ENCODE results near the gene TSPYL1.
"Not testable (repeated sequence)": the region's sequence is repeated elsewhere in the genome, so short reads cannot be mapped to it uniquely, and the experiment has no call there.

TSPYL1 gene

GRCh38 chr6:116279232-116280160 lies at the start of gene TSPYL1:
Gene TSPYL1 (minus strand): TSS chr6:116279930. CDS start chr6:116279830, 100 bp downstream.
- peak within 1 kb of the TSS; percentile 85 for H3K9ac ChIP-seq (ENCODE audit: low read depth, low read length)
- H3K9me3 ChIP-seq (ENCODE audit: insufficient read depth, low read depth, low read length), result no peaks in the 10 kb centered on the region
- H3K36me3 ChIP-seq (ENCODE audit: insufficient read depth, low read depth, low read length), result peaks cover 10% of the 10 kb centered on the region; the same call in 1 of the 2 replicates
- H3K27me3 ChIP-seq (ENCODE audit: insufficient read depth, low read length), result no peaks in the 10 kb centered on the region
- H3K27ac ChIP-seq (ENCODE audit: low read length), result peak within 1 kb of the TSS; percentile 74
- peak within 1 kb of the TSS; percentile 75 for H3K4me3 ChIP-seq (ENCODE audit: low read length)
- H3K4me1 ChIP-seq (ENCODE audit: insufficient read depth, low read length), result peaks cover 11% of the 10 kb centered on the region; the same call in 1 of the 2 replicates

DNA sequence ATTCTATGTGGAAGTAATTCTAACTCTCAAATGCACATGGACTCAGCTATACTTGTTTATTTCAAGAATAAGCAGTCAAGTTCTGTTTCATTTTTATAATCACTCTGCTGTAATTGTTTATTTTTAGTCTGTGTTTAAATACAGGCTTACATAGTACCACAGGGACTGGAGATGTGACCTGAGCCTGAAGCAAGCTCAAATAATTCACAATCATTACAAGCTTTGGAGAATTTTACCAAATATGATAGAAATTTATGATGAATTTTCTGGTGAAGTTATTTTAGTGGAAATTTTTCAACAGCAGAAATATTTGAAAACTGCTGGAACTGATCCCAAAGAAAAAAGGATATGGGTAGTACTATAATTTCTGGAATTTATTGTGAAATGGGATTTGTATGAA lies 49.4 kb upstream of the TSPYL1 start:
- H3K4me3 ChIP-seq (ENCODE audit: low read length), result no peak overlapping the region
- H3K36me3 ChIP-seq (ENCODE audit: insufficient read depth, low read depth, low read length), result no peaks in the 10 kb centered on the region
- peaks cover 47% of the 10 kb centered on the region for H3K4me1 ChIP-seq (ENCODE audit: insufficient read depth, low read length)
- H3K9me3 ChIP-seq (ENCODE audit: insufficient read depth, low read depth, low read length), result peaks cover 6% of the 10 kb centered on the region
- H3K9ac ChIP-seq (ENCODE audit: low read depth, low read length), result no peak overlapping the region
- no peak overlapping the region for H3K27ac ChIP-seq (ENCODE audit: low read length)
- no peaks in the 10 kb centered on the region for H3K27me3 ChIP-seq (ENCODE audit: insufficient read depth, low read length)

- H3K9me3 ChIP-seq (ENCODE audit: insufficient read depth, low read depth, low read length), result peaks cover 5% of the 10 kb centered on the region
- no peaks in the 10 kb centered on the region for H3K36me3 ChIP-seq (ENCODE audit: insufficient read depth, low read depth, low read length)
- peak overlapping the region; percentile 19; the same call in 1 of the 2 replicates for H3K4me3 ChIP-seq (ENCODE audit: low read length)
- H3K27me3 ChIP-seq (ENCODE audit: insufficient read depth, low read length), result no peaks in the 10 kb centered on the region
- H3K4me1 ChIP-seq (ENCODE audit: insufficient read depth, low read length), result peaks cover 51% of the 10 kb centered on the region
- H3K27ac ChIP-seq (ENCODE audit: low read length), result peak overlapping the region; percentile 50
- H3K9ac ChIP-seq (ENCODE audit: low read depth, low read length), result peak overlapping the region; percentile 13; the same call in 1 of the 2 replicates
These were observed 48.8 kb upstream of the TSPYL1 start for GRCh38 chr6:116328528-116328903.

- H3K4me3 ChIP-seq (ENCODE audit: low read length), result peak overlapping the region; percentile 19; the same call in 1 of the 2 replicates
- no peaks in the 10 kb centered on the region for H3K36me3 ChIP-seq (ENCODE audit: insufficient read depth, low read depth, low read length)
- peaks cover 56% of the 10 kb centered on the region for H3K4me1 ChIP-seq (ENCODE audit: insufficient read depth, low read length)
- H3K9me3 ChIP-seq (ENCODE audit: insufficient read depth, low read depth, low read length), result no peaks in the 10 kb centered on the region; the same call in 1 of the 2 replicates
- no peaks in the 10 kb centered on the region for H3K27me3 ChIP-seq (ENCODE audit: insufficient read depth, low read length)
- H3K27ac ChIP-seq (ENCODE audit: low read length), result peak overlapping the region; percentile 50
- peak overlapping the region; percentile 13; the same call in 1 of the 2 replicates for H3K9ac ChIP-seq (ENCODE audit: low read depth, low read length)
These were observed 48.2 kb upstream of the TSPYL1 start for GRCh38 chr6:116327803-116328527.

DNA sequence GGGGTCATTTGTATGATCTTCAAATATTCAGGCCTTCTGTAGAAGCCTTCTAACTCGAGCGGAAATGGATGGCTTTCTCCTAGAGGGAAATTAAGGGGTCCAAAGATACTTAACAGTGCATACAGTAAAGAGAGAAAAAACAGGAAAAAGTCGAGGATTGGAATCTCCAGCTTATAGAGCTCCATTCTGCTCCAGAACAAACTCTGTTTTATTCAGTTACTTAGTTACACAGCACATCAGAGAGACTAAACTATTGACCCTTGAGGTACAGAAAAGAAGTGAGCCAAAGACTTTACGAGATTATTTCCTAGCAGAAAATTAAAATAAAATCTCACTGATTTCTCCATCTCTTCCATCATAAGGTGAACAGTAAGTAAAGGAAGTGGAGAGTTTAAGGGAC lies 47.3 kb upstream of the TSPYL1 start:
- H3K9me3 ChIP-seq (ENCODE audit: insufficient read depth, low read depth, low read length), result no peaks in the 10 kb centered on the region
- peak overlapping the region; percentile 19; the same call in 1 of the 2 replicates for H3K4me3 ChIP-seq (ENCODE audit: low read length)
- no peaks in the 10 kb centered on the region for H3K36me3 ChIP-seq (ENCODE audit: insufficient read depth, low read depth, low read length)
- no peaks in the 10 kb centered on the region for H3K27me3 ChIP-seq (ENCODE audit: insufficient read depth, low read length)
- H3K4me1 ChIP-seq (ENCODE audit: insufficient read depth, low read length), result peaks cover 63% of the 10 kb centered on the region
- H3K9ac ChIP-seq (ENCODE audit: low read depth, low read length), result peak overlapping the region; percentile 13; the same call in 1 of the 2 replicates
- peak overlapping the region; percentile 50 for H3K27ac ChIP-seq (ENCODE audit: low read length)

- Histone ChIP-seq H3K4me3 (ENCODE audit: low read length) (no peak overlapping the region), H3K9me3 (ENCODE audit: insufficient read depth, low read depth, low read length) (no peaks in the 10 kb centered on the region), H3K27me3 (ENCODE audit: insufficient read depth, low read length) (no peaks in the 10 kb centered on the region), H3K4me1 (ENCODE audit: insufficient read depth, low read length) (peaks cover 63% of the 10 kb centered on the region), H3K9ac (ENCODE audit: low read depth, low read length) (no peak overlapping the region; the same call in 1 of the 2 replicates), H3K27ac (ENCODE audit: low read length) (no peak overlapping the region), H3K36me3 (ENCODE audit: insufficient read depth, low read depth, low read length) (no peaks in the 10 kb centered on the region)
These were observed 46.5 kb upstream of the TSPYL1 start for GRCh38 chr6:116326181-116326671.

- H3K36me3 ChIP-seq (ENCODE audit: insufficient read depth, low read depth, low read length); H3K4me3 ChIP-seq (ENCODE audit: low read length); H3K27me3 ChIP-seq (ENCODE audit: insufficient read depth, low read length); H3K9me3 ChIP-seq (ENCODE audit: insufficient read depth, low read depth, low read length): not testable (repeated sequence)
- Histone ChIP-seq H3K27ac (ENCODE audit: low read length) (peak overlapping the region; percentile 41), H3K4me1 (ENCODE audit: insufficient read depth, low read length) (peaks cover 63% of the 10 kb centered on the region), H3K9ac (ENCODE audit: low read depth, low read length) (peak overlapping the region; percentile 66; the same call in 1 of the 2 replicates)
These were observed 46.0 kb upstream of the TSPYL1 start for GRCh38 chr6:116325634-116326132.

GRCh38 chr6:116323863-116324262 lies 44.1 kb upstream of the TSPYL1 start:
- Histone ChIP-seq H3K4me3 (ENCODE audit: low read length) (peak overlapping the region; percentile 36; the same call in 1 of the 2 replicates), H3K4me1 (ENCODE audit: insufficient read depth, low read length) (peaks cover 58% of the 10 kb centered on the region), H3K36me3 (ENCODE audit: insufficient read depth, low read depth, low read length) (no peaks in the 10 kb centered on the region), H3K9me3 (ENCODE audit: insufficient read depth, low read depth, low read length) (no peaks in the 10 kb centered on the region), H3K9ac (ENCODE audit: low read depth, low read length) (peak overlapping the region; percentile 66; the same call in 1 of the 2 replicates), H3K27ac (ENCODE audit: low read length) (peak overlapping the region; percentile 71), H3K27me3 (ENCODE audit: insufficient read depth, low read length) (no peaks in the 10 kb centered on the region)

DNA sequence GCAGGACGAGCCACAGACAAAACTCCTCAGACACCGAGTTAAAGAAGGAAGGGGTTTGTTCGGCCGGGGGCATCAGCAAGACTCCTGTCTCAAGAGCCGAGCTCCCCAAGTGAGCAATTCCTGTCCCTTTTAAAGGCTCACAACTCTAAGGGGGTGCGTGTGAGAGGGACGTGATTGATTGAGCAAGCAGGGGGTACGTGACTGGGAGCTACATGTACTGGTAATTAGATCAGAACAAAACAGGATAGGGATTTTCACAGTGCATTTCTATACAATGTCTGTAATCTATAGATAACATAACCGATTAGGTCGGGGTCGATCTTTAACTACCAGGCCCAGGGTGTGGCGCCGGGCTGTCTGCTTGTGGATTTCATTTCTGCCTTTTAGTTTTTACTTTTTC lies 42.2 kb upstream of the TSPYL1 start:
- H3K27ac ChIP-seq (ENCODE audit: low read length); H3K9me3 ChIP-seq (ENCODE audit: insufficient read depth, low read depth, low read length); H3K9ac ChIP-seq (ENCODE audit: low read depth, low read length); H3K4me3 ChIP-seq (ENCODE audit: low read length); H3K27me3 ChIP-seq (ENCODE audit: insufficient read depth, low read length); H3K36me3 ChIP-seq (ENCODE audit: insufficient read depth, low read depth, low read length): not testable (repeated sequence)
- peaks cover 41% of the 10 kb centered on the region for H3K4me1 ChIP-seq (ENCODE audit: insufficient read depth, low read length)

DNA sequence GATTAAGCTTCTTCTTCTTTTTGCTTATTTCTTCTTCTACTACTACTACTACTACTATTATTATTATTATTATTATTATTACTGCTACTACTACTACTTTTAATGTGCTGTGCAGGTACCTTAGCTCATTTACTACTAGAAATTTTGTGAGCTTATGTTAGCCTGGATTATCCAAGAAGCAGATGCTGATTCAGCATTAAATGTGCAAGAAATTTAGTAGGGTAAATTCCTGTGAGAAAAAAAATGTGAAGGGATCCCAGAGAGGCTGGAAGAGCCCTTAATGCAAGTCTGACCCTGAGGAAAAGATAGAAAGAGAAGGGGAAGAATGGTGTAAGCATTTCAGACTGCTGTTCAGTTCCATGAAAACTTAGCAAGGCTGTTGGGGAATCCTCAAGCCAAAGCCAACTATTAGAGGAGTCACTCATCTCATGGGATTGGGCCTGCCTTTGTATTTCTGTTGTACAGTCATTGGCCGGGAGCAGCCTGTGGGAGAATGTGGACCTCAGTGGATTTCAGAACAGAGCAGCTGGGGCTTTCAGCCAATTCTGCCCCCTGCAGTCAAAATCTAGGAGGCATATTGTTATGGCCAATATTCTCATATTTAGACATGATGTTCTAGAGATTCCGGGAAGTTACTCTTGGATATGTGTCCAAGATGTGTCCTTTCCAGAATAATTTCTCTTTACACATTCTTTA lies 37.2 kb upstream of the TSPYL1 start:
- Histone ChIP-seq H3K9ac (ENCODE audit: low read depth, low read length) (no peak overlapping the region), H3K9me3 (ENCODE audit: insufficient read depth, low read depth, low read length) (no peaks in the 10 kb centered on the region), H3K4me3 (ENCODE audit: low read length) (no peak overlapping the region)

GRCh38 chr6:116314878-116315277 lies 35.1 kb upstream of the TSPYL1 start:
- Histone ChIP-seq H3K9ac (ENCODE audit: low read depth, low read length) (no peak overlapping the region), H3K27me3 (ENCODE audit: insufficient read depth, low read length) (no peaks in the 10 kb centered on the region), H3K27ac (ENCODE audit: low read length) (no peak overlapping the region), H3K4me3 (ENCODE audit: low read length) (no peak overlapping the region), H3K9me3 (ENCODE audit: insufficient read depth, low read depth, low read length) (no peaks in the 10 kb centered on the region), H3K36me3 (ENCODE audit: insufficient read depth, low read depth, low read length) (no peaks in the 10 kb centered on the region), H3K4me1 (ENCODE audit: insufficient read depth, low read length) (no peaks in the 10 kb centered on the region)

More for the DNA sequence above, 37.2 kb upstream of the TSPYL1 start:
- Histone ChIP-seq H3K27ac (ENCODE audit: low read length) (no peak overlapping the region), H3K27me3 (ENCODE audit: insufficient read depth, low read length) (no peaks in the 10 kb centered on the region), H3K36me3 (ENCODE audit: insufficient read depth, low read depth, low read length) (no peaks in the 10 kb centered on the region), H3K4me1 (ENCODE audit: insufficient read depth, low read length) (no peaks in the 10 kb centered on the region)
